Prostate gland (tissue), 2 donors: ENCODE measurements around the gene ERICH6.

Experiments
- POLR2A ChIP-seq: fragments of 450-650 bp; IDR thresholded peaks from one replicate; pipeline ENCODE4 v1.6.1; 2016; ENCODE audit warnings: antibody characterized with exemption, mild to moderate bottlenecking
- TF ChIP-seq, protein P1 (sequence below), 4 experiments: fragments of 200-600 bp in 2 of 4; fragments of 450-650 bp in 2 of 4; sonication (generic) in 2 of 4; IDR thresholded peaks; 1 replicate in 3 of 4; 2 replicates in 1 of 4; pipeline ENCODE4 v1.5.1; 2016 to 2019; ENCODE audit warnings: antibody characterized with exemption in 4 of 4, mild to moderate bottlenecking in 2 of 4, moderate library complexity in 2 of 4

DNA sequence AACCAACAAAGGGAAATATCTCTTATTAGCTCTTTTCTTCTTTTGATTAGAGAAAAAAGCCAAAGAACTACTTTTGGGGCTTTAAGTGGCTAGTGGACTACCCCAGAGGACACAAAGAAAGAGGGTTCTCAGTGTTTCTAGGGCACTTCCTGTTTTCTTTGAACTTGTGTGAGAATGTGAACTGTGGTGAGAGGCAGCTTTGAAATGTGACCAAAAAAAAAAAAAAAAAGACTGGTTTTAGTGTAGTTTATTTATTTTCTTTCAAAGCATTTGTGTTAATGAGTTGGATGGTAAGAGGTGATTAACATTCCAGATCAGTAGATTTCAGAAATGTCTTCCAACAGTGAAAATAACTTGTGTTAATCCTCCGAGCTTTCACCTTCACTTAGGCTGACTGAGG is 68.2 kb downstream of the ERICH6 start:
- no peak for TF ChIP-seq POLR2A
- TF ChIP-seq, protein P1, sequence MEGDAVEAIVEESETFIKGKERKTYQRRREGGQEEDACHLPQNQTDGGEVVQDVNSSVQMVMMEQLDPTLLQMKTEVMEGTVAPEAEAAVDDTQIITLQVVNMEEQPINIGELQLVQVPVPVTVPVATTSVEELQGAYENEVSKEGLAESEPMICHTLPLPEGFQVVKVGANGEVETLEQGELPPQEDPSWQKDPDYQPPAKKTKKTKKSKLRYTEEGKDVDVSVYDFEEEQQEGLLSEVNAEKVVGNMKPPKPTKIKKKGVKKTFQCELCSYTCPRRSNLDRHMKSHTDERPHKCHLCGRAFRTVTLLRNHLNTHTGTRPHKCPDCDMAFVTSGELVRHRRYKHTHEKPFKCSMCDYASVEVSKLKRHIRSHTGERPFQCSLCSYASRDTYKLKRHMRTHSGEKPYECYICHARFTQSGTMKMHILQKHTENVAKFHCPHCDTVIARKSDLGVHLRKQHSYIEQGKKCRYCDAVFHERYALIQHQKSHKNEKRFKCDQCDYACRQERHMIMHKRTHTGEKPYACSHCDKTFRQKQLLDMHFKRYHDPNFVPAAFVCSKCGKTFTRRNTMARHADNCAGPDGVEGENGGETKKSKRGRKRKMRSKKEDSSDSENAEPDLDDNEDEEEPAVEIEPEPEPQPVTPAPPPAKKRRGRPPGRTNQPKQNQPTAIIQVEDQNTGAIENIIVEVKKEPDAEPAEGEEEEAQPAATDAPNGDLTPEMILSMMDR (IDR thresholded peaks at IDR 0.05): no peak
